Measurements from ENCODE around the gene ATF6B. TPM values are rescaled to one million over a fixed set of nuclear protein-coding genes. Genes with fewer than 3 reads are reported as not detected.

ATF6B gene
- total and polyA plus RNA-seq, 8 donors = 70.7 to 95.8 (median 85.8) TPM

DNA sequence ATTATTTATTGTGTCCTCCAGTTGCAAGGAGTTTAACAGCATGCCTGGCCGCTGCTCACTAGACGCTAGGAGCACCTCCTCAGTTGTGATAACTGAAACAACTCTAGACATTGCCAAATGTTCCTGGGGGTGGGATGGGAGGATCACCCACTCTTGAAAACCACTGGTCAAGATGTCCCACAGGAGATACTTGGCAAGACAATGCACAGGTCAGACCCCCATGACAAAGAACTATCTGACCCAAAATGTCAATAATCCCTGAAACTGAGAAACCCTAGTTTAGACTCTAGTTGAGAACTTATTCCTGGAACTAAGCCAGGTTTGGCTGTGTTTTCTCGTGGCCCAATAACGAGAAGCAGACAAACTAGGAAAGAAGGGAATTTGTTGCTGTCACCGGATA lies 11.5 kb upstream of the ATF6B start:
- no peak for ATAC-seq
- no peak for DNase-seq
- H3K27me3 ChIP-seq = peaks cover 0 to 36% of the 10 kb centered on the region in 2 donors

DNA sequence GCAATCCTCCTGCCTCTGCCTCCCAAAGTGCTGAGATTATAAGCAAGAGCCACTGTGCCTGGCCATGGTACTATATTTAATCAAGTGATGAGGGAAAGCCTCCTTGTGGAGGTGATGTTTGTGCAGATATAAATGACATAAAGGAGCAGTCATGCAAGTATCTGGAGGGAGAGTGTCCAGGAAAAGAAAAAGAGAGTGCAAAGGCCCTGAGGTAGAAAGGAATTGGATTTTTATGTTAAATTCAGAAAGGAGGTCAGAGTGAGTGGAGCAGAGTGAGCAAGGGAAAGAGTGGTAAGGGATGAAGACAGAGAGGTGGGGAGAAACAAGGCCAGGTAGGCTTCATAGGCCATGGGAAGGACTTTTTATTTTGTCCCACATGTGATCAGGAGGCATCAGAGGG lies 9.4 kb upstream of the ATF6B start:
- peaks cover 0 to 28% of the 10 kb centered on the region in 2 donors for H3K27me3 ChIP-seq
- H3K9me3 ChIP-seq = no peaks in the 10 kb centered on the region
- DNase-seq (no peak), ATAC-seq (no peak)
- no peaks in the 10 kb centered on the region for H3K36me3 ChIP-seq
- no peak for TF ChIP-seq CTCF (IDR thresholded peaks at IDR 0.05)
- no peak overlapping the region for H3K4me3 ChIP-seq
- H3K27ac ChIP-seq = no peak overlapping the region
- H3K4me1 ChIP-seq = no peaks in the 10 kb centered on the region
- intact Hi-C loops (cut with DNase I) = no loop called here

More for the DNA sequence above, 11.5 kb upstream of the ATF6B start:
- no peaks in the 10 kb centered on the region for H3K9me3 ChIP-seq
- no peak overlapping the region for H3K4me3 ChIP-seq
- intact Hi-C loops (cut with DNase I) = no loop called here
- no peak for TF ChIP-seq CTCF (IDR thresholded peaks at IDR 0.05)
- H3K27ac ChIP-seq = no peak overlapping the region
- H3K36me3 ChIP-seq = no peaks in the 10 kb centered on the region
- H3K4me1 ChIP-seq = no peaks in the 10 kb centered on the region

- no peak for ATAC-seq
- H3K4me1 ChIP-seq = peaks cover 9 to 13% of the 10 kb centered on the region in 2 donors
- DNase-seq = no peak
- H3K36me3 ChIP-seq = no peaks in the 10 kb centered on the region
- intact Hi-C loops (cut with DNase I) = no loop called here
- H3K9me3 ChIP-seq = no peaks in the 10 kb centered on the region
- H3K27ac ChIP-seq = no peak overlapping the region
- H3K4me3 ChIP-seq = no peak overlapping the region
- peaks cover 0 to 11% of the 10 kb centered on the region in 2 donors for H3K27me3 ChIP-seq
- TF ChIP-seq CTCF (IDR thresholded peaks at IDR 0.05) = no peak
Observed at GRCh38 chr6:32133786-32134185, 5.7 kb upstream of the ATF6B start.

DNA sequence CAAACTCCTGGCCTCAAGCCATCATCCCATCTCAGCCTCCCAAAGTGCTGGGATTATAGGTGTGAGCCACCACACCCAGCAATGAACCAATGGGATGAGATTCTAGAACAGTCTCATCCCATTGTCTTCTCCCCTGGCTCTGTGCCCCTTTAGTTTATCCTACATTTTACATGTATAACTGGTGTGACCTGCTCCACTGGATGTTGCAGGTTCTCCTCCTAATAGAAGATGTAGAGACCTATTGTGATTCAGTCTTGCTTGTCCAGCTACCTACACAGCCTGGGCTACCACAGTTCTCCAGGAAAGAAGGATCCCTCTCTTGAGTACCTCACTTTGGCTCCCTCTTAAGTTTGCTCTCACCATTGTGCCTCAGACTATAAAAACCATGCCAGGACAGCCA lies 4.1 kb upstream of the ATF6B start:
- intact Hi-C loops (cut with DNase I) = no loop called here
- Histone ChIP-seq H3K27ac (no peak overlapping the region), H3K9me3 (no peaks in the 10 kb centered on the region), H3K36me3 (no peaks in the 10 kb centered on the region), H3K4me3 (no peak overlapping the region), H3K27me3 (peaks cover 0 to 5% of the 10 kb centered on the region in 2 donors), H3K4me1 (peaks cover 17 to 22% of the 10 kb centered on the region in 2 donors)
- DNase-seq = no peak
- TF ChIP-seq CTCF (IDR thresholded peaks at IDR 0.05) = no peak
- no peak for ATAC-seq

DNA sequence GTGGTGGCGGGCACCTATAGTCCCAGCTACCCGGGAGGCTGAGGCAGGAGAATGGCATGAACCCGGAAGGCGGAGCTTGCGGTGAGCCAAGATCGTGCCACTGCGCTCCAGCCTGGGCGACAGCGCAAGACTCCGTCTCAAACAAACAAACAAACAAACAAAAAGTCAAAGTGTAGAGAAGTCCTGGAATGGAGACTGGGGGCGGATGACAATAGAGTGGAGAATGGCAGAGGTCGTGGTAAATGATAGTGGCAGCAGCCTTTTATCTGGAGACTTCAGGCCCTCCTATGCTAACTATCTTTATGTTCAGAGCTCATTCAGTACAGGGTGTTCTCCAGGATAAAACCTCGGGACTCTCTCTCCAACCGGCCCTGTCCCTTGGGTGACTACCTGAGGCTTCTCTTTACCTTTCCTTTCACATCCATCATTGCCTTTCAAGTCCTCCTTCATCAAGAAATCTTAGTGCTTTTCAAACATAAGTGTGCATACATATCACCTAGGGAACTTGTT lies 3.4 kb upstream of the ATF6B start:
- DNase-seq (no peak), ATAC-seq (no peak)
- intact Hi-C loops (cut with DNase I) = no loop called here
- Histone ChIP-seq H3K27ac (no peak overlapping the region), H3K4me3 (no peak overlapping the region), H3K36me3 (peaks cover 0 to 1% of the 10 kb centered on the region in 2 donors), H3K9me3 (no peaks in the 10 kb centered on the region), H3K4me1 (peaks cover 22 to 29% of the 10 kb centered on the region in 2 donors), H3K27me3 (peaks cover 0 to 5% of the 10 kb centered on the region in 2 donors)
- TF ChIP-seq CTCF (IDR thresholded peaks at IDR 0.05) = no peak
